SW 1271 (cell line): Measurements from ENCODE around the gene MYO5A.
"Not testable (repeated sequence)": the region's sequence is repeated elsewhere in the genome, so short reads cannot be mapped to it uniquely, and the experiment has no call there.

Source experiments
- DNase-seq, 2 experiments: peaks; one replicate each; lab custom pipeline; 2025; lab: John Stamatoyannopoulos, UW

MYO5A gene

DNA sequence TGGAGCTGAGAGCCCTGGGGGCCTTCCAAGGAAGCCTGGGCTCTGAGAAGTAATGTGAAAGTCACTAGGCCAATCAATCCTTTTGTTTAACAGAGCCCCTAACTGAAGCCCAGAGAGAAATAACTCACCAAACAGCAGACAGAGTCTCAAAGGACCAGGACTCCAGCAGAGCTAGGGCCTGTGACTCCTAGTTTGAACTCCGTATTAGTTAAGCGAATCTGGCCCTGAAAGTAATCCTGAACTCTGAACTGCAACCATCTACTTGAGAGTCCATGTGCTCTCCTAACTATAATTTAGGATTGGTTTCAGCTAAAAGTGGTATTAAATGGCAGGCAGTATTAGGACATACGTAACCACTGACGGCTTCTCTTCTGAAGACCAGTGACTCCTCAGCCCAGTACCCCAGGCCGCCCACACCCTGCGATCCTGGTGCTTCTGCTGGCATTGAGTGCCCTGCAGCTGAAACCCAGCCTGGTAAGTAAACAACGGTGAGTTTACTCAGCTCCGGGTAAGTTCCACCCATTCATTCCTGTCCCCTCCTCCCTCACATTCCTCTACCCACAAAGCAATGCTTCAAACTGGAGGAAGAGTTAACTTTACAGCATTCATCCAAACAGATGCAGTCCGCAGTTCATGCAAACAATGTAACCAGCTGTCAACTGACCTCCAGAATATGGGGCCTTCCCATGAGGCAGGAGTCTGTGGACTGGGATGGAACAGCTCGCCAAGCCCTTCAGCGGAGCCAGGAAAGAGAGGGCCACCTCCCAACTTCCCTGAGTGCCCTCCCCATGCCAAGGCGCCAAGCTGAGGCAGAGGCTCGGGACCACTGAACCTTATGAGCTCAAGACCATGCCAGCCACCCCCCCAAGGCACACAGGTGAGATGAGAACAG lies 240.4 kb downstream of the MYO5A start:
- no peak for DNase-seq

DNA sequence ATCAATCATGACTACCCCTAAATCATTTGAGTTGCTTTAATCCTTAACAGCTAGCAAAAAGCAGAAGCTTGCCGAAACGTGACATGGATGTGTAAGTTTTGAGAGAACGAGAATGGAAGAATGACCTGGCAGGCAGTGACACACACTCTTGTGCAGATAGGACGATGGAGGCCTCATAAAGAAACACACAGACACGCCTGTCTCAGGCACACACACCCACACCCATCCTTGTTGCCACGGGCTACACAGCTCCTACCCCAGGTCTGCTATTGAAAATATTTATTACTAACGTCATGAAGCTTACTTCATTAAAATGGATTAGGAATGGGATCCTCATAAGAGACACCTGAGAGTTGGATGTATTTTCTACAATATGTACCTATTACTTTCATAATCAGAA lies 241.6 kb downstream of the MYO5A start:
- DNase-seq: no peak

DNA sequence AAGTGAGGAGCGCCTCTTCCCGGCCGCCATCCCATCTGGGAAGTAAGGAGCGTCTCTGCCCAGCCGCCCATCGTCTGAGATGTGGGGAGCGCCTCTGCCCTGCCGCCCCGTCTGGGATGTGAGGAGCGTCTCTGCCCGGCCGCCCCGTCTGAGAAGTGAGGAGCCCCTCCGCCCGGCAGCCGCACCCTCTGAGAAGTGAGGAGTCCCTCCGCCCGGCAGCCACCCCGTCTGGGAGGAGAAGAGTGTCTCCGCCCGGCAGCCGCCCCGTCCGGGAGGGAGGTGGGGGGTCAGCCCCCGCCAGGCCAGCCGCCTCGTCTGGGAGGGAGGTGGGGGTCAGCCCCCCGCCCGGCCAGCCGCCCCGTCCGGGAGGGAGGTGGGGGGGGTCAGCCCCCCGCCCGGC lies 242.7 kb downstream of the MYO5A start:
- DNase-seq: not testable (repeated sequence)

DNA sequence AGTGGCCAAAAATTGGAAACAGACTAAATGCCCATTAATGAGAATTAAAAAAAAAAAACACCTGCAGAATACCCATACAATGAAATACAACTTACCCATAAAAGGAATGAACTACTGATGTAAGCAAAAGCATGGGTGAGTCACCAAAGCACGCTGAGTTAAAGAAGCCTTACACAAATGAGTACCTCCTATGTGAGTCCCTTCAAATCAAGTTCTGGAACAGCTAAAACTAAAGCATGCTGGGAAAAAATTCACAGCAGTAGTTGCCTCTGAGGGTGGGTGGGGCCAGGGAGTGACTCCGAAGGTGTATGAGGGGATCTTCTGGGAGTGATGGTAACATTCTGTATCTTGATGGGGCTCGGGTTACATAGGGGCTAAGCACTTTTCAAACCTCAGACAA lies 244.5 kb downstream of the MYO5A start:
- no peak for DNase-seq

DNA sequence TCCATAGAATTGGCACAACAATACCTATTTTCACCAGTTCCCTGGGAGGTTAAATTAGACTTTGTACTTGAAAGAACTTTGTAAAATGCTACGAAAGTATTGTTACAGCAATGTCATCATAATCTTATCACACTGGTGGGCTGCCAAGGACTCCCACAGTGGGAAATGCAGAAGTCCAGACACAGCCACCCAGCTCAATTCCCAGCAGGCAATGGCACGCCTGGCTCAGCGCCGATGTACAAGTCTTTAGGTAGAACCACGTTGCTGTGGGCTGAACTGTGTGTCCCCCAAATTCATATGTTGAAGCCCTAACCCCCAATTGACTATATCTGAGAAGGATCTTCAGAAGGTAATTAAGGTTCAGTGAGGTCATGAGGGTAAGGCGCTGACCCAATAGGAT lies 245.4 kb downstream of the MYO5A start:
- no peak for DNase-seq

DNA sequence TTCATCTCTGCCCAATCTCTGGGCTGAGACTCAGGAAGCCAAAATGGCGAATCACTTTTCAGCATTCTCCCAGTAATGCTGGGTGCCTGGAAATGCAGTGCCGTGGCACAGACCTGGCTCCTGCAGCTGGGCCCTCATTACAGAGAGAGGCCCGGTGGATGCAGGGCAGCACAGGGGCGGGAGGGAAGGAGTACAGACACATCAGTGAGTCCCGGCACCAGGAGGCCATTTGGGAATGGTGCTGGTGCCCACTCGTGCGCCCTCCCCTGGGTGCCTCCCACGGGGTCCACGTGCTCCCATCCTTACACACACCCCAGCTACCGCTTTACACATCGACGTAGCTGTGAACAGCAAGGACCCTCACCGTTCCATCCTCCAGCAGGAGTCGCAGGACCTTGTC lies 246.3 kb downstream of the MYO5A start:
- no peak for DNase-seq

DNA sequence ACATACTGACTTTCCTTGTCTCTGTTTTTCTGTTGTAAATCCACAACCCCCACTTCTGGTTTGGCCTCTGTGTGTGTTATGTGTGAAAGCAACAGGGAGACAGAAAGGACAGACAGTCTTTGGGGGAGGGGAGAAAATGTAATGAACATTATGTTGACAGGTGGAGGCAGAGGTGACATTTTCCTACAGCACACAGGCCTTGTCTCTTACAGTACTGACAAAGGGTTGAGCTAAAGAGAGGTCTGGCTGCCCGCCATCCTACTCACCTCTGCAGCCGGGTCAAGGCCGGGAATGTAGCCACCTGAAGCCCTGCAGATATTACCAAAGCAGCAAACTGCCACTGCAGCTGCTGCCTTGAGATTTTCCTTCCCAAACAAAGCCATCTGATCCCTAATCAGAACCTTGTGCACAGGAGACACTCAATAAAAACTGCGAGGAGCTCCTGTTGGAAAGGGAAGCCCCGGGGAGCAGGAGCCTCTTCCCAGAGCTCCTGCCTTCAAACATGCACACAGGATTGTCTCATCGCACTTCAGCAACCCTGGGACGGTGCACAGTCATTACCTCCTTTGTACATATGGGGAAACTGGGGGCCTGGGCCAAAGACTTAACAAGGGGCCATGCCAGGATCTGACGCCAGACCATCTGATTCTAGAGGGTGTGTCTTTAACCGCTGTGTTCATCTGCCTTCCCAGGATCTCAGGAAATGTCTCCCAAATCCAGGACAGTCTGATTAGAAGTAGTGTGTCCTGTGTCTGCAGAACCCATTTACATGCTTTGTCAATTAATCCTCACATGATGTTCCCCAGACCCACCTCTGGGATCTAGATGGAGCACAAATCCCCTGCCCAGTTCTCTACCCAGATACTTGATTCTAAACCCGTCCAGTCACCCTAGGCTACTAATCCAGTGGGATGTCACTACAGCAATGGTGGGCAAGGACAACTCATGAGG lies 247.3 kb downstream of the MYO5A start:
- no peak for DNase-seq

DNA sequence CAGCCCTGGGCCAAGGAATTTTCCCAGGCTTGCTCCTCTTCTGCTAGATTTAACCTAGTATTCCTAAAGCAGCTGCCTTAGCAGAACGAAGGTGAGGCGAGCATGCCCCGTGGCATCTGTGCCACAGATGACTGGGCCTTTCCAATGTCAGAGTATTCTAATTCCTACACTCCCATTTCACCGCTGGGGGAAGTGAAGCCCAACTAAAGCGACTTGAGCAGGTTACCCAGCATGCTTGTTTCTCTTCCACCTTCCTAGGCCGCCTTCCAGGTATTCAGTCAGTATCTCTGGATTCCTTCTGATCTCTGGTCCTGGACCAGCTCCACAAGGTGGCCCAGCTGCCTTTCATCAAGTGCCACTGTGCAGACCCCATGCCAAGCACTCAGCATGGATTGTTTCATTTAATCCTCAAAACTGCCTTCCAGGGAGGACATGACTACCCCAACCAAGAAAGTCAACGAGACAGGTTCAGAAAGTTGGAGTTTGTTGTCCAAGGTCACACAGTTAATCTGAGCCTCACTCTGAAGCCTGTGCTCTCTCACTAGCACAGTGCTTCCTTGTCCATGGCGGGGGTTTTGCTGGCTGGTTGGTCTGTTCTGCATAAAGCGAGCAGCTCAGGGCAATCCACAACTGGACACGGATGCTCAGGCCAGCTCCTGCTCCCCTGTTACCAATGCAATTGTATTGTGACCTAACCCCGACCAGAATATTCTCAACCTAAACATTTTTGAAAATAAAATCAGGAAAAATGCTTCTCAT lies 248.2 kb downstream of the MYO5A start:
- no peak for DNase-seq

DNA sequence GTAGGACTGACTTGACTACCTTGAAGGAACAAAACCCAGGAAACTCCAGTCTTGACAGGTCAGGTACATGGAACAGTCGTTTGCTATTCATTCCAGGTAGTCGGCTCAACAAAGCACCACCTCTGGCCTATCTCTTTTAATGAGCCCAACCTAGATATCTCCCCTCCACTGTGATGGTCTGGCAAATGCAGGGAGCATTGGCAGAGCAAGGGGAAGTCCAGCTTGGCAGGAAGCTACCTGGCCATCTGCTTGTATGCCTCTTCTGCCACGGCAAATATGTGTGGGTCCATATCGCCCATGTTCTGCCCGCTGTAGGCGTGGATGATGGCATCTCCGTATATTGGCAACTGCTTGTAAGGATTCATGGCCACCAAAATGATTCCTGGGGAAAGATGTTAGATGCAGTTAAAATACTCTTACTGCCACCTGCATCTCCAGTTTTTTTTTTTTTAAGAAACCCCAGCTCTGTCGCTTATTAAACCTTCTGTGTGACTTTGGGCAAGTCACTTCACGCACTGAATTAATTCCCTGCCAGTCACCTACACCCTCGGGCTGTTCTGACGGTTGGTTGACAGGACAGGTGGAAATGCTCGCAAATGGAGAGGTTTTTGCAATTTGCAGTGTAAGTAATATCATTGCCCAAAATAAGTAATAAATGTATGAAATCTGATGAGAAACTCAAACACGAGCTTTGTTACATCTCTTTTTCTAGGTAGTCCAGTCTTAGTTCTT lies 249.9 kb downstream of the MYO5A start:
- no peak for DNase-seq

DNA sequence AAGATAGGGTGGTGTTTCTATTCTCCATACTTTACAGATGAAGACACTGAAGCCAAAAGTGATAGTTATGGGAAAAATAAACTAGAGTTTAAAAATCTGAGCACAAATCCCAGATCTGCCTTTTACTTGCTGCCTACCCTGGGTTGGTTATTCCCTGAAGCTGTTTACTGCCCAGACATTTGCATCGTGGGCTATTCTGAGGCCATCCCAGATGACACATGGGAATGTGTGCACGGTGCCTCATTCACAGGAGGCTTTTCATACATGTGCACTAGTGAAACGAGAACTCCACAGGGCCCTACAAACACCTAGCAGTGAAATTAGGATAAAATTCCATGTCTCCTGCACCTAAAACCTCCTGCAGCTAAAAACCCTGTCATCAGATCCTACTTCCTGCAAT lies 250.5 kb downstream of the MYO5A start:
- DNase-seq: no peak

DNA sequence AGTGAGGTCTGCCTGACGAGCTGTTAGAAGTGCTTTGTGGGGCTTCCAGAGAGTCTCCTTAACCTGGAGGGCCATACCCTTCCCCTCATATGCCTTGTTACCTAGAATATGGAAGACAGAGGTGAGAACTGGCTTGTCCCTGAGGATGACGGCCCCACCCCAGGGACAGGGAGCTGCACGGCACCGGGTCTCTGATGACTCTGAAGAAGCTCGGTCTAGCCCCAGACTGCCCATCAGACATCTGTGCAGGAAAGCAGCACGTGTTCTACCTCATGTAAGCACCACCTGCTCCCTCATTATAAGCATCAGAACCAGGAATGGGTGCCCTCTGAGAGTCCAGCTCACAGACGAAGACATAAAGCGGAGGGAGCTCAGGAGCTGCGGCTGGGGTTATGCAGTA lies 251.1 kb downstream of the MYO5A start:
- DNase-seq: no peak

DNA sequence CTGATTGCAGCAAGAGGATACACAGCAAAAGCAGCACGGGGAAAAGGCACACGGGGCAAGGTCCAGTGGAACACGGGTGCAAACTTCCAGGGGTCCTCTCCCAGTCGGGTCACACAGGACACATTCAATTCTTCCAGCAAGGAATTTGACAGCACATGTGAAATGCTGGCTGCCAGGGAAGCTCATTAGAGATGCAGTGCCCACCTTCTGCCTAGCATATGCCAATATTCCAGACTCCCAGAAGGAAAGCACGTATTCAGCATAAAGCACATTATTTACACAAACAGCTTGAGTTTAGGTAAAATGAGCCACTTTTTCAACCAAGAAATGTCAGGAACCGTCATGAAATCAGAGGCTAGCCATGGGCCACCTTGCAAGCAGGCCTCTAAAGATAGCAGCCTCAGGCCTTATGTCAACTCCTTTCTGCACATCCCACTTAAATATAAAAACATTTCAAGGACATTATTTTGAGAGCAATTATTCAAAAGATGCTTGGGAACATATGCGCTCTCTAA lies 252.4 kb downstream of the MYO5A start:
- no peak for DNase-seq

DNA sequence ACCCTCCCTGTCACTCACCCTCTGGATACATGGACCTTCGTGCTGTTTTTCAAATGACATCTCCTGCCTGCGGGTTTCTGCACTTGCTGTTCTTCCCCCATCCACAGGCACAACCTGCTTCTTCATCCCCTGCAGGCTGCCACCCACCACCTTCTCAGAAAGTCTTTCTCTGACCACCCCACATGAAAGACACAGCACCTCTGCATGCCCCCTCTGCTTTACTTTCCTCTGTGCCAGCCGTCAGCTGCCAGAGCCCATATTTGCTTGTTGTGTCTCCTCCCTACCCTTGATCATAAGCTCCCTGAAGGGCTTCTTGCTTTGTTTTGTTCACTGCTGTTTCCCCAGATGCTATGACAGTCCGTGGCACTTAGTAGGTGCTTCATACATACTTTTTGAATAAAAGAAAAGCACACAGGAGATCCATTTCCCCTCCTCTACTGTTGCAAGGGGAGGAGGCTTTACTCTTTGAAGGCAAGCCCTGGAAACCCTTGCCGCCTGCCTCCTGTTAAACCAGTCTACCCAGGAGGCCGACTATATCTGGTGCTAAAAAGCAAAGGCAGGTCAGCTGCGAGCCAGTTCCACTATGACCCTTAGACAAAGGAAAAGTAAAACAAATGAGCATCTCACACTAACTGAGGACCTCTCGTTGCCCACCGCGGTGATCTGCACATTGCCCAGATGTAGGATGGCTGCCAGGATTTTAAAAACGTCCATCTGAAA lies 265.0 kb downstream of the MYO5A start:
- no peak for DNase-seq

DNA sequence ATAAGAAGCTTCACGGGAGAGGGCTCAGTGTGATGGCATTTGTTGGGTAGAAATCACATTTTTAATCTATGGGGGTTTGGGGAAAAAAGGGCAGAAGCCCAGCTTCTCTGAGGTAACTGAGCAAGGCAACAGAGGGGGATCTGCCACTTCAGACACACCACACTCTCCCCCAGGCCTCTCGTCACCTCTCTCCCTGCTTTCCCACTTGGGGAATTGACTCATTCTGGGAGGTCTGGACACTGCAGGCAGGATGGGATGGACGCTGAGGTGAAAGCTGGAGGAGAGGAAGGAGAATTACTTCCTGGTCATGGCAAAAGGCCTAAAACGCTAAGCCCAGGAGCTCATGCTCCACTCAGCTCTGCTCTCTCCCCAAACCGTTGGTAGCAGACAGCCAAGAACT lies 266.3 kb downstream of the MYO5A start:
- DNase-seq: no peak

DNA sequence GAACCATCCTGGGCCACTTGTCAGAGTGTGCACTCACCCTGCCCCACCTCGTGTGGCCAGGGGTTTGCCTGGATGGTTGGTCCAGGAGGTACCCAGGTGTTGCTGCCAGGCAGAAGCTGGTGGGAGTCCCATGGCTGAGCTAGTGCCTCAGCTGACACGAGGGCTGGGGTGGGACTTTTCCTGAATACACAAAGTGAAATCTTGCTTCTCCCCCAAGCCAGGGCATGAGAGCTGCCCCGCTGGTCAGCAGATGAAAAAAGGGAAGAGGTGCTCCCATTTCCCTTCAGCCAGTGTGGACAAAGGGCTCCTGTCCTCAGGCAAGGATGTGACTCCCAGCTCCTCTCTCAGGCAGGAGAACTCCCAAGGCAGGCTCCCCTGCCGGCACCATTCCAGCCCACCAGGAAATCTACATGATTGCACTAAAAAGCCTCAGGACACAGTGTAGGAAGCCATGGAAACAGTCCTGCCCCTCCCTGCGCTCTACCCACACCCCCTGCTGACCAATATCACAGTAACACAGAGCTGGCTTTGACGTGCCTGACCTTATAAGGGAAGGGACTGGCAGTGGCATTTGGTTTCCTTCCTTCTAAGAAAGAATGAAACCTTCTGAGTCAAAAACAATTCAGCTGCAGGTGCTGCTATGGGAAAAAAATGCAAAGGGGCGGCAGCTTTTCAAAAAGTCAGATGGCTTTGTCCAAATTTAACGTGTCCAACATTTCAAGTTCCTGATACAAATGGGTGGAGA lies 267.0 kb downstream of the MYO5A start:
- DNase-seq: peak in 1 of 2 experiments; percentile 27

DNA sequence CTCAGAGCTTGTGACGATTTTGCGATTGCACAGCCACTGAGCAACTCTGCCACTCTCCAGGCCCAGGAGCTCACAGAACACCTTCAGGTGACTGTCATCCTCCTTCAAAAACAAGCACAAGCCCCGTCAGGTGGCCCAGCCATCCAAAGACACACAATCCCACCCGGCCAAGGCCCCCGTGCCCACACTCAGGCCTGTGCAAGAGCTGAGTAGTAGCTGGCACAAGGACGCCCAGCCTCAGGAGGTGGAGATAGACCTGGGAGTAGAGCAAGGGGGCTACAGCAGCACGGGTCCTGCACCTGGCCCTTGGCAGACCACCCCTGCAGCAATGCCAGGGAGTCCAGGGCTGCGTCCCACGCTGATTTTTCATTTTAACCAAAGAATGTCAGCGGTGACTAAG lies 267.7 kb downstream of the MYO5A start:
- DNase-seq: no peak

DNA sequence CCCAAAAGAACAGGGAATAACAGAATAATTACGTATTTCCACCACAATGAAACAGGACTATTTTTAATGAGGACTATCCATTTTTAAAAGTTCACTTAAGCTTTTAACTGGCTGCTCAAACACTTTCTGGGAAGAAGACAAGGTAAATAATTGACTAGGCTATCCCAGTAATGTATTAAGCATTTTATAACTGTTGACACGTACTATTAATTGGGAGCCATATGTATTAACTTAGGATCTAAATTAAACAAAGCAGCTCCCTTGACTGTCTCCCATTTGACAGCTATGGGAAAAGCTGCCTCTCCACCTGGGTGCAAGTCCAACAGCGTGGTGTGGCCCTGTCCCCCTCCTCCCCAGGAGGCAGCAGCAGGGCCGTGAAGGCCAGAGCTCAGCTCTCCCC lies 269.2 kb downstream of the MYO5A start:
- DNase-seq: no peak

DNA sequence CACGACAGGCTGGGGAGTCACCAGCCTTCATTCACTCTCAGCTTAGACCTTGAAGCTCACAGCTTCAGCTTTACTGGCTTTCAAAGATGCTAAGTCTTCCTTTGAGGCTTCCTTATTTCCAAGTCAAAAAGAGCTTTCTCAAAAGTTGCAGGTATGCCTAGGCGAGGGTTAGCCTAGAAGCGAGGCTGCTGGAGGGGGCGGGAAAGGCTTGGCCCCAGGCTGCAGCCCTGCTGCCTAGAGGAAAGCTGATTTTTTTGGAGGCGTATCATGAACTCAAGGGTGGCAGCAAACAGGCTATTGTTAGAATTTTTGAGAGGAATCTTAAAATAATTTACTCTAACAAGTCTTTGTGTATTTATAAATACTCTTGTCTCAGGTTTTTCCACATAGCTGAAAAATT lies 270.2 kb downstream of the MYO5A start:
- no peak for DNase-seq

DNA sequence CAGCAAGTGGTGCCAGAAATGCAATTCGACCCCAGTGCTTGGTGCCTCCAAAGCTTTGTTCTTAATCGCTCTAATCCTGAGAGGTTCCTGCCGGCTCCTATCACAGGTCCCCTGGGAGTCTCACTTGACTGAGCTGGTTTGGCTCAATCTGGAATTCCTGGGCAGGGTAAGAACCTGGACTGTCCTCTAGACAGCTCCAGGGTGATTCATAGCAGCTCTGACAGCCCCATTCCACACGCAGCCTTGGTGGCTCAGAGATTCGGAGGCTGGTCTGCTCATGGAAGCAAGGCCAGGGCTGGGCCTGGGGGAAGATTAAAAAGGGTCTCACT lies 271.0 kb downstream of the MYO5A start:
- no peak for DNase-seq
